GM18951 (cell line): ENCODE results near the gene HAVCR1.

Experiments used
- POLR2A ChIP-seq: IDR thresholded peaks from 4 replicates; pipeline ENCODE4 v1.6.1; 2011; ENCODE audit warnings: mild to moderate bottlenecking; ENCODE audit not compliant: insufficient read length, insufficient read depth; ENCODE audit errors: extremely low read depth
- in situ Hi-C: fragments of 300-500 bp; cut with MboI; formaldehyde crosslinking; loops from one replicate; pipeline ENCODE4 v1.12.0; 2022; ENCODE audit warnings: low sequenced_read_pairs, mixed read lengths, inconsistent platforms; ENCODE audit not compliant: unreplicated experiment

Gene HAVCR1

DNA sequence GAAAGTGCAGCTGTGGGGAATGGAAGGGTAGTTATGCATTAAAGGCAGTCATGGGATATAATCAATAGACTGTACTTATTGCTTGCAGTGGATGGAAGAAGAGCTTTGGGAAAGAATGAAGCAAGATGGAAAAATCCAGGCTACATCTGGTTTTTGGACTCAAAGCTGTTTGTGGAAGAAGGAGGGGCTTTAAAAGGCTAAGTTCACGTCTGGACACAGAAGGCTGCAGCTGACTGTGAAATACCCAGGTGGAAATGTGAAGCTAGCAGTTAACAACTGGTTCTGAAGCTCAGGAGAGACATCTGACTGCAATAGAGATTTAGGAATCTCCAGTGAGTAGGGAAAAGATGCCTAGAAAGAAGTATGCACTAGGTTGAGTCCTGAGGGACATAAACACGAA, 52.7 kb downstream of the HAVCR1 start:
- TF ChIP-seq POLR2A = no peak
- in situ Hi-C loops = no loop called here

DNA sequence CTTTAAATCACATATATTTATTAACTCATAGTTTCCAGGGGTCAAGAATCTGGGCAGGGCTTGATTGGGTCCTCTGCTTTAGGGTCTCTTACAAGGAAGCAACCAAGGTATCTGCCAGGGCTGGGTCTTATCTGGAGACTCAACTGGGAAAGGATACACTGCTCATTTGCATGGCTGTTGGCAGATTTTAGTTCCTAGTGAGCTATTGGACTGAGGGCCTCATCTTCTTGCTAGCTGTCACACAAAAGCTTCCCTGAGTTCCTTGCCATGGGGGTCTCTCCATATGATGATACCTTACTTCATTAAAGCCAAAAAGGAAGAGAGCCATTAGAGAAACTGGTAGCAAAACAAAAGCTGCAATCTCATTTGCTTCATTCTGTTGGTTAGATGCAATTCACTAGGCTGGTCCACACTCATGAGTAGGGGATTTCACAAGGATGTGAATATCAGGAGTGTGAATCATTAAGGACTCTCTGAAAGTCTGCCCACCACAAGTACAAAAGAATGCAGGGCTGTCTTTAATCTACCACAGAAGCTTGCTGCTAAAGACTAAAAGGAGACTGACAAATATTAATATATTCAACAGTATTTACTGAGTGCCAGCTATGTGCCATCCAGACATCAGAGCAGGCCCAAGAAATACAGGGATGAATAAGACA, 53.9 kb downstream of the HAVCR1 start:
- TF ChIP-seq POLR2A = no peak
- in situ Hi-C loops = no loop called here

DNA sequence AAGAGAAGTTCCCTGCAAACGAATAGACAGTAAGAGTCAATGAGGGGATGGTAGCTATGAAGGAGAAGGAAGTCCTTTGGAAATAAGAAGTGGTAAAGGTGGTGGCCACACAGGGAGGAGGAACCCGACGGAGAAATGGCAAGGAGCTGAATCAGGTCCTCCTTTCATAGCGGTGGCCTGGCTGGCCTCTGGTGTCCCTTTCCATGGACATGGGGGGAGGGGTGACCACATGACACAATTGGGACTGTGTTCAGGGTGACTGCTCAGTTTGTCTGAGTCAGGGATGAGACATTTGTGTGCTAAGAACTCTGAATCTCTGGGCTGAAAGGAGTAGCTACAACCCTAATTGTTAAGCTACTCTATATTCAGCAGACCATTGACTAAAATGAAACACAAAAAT, 67.2 kb downstream of the HAVCR1 start:
- in situ Hi-C loops = no loop called here
- TF ChIP-seq POLR2A = no peak

DNA sequence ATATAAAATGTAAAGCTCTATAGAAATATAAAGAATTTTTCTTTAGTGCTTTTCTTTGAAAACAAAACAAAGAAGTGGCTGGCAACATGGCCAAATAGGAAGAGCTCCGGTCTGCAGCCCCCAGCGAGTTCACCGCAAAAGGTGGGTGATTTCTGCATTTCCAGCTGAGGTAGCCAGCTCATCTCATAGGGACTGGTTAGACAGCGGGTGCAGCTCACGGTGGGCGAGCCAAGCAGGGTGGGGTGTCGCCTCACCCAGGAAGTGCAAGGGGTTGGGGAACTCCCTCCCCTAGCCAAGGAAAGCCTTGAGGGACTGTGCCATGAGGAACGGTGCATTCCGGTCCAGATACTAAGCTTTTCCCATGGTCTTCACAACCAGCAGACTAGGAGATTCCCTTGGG, 74.9 kb downstream of the HAVCR1 start:
- in situ Hi-C loops = no loop called here
- TF ChIP-seq POLR2A = no peak

DNA sequence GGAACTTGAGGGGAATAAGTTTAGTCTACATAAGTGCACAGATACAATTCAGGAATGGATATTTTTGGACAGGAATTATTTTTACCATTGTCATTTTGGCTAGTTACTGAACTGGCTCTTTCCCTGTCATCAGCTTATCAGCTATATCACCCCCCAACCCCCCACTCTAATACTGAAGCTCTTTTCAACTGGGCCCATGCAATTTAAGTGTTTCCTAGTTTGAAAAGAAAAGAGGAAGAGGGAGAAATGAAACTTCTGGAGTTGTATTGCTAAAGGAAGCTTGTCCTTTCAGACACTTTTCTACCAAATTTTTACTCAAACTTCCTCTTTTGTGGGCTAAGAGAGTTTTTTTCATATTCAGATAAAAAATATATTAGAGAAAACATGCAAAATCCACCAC, 77.4 kb downstream of the HAVCR1 start:
- no peak for TF ChIP-seq POLR2A

More for the DNA sequence above, 77.4 kb downstream of the HAVCR1 start:
- in situ Hi-C loops = no loop called here
